Measurements from ENCODE around the gene MED15.

MED15 gene

GRCh38 chr22:20567993-20568417 lies 60.6 kb downstream of the MED15 start:
- DNase-seq = peak in 2 of 56 donors; percentile 4 to 22

GRCh38 chr22:20568502-20569058 lies 61.2 kb downstream of the MED15 start:
- no peak for DNase-seq

GRCh38 chr22:20569059-20570058 lies 61.9 kb downstream of the MED15 start:
- peak in 11 of 56 donors; percentile 19 to 63 (median 33) for DNase-seq

- no peak for DNase-seq
Measured at GRCh38 chr22:20571078-20571503, 63.7 kb downstream of the MED15 start.

- peak in 2 of 56 donors; percentile 10 to 34 for DNase-seq
Measured at GRCh38 chr22:20571531-20572007, 64.2 kb downstream of the MED15 start.

GRCh38 chr22:20572132-20572802 lies 64.9 kb downstream of the MED15 start:
- DNase-seq = no peak

- DNase-seq = no peak
Measured at GRCh38 chr22:20573176-20573832, 65.9 kb downstream of the MED15 start.

- DNase-seq = no peak
Measured at GRCh38 chr22:20573833-20574615, 66.6 kb downstream of the MED15 start.

GRCh38 chr22:20574920-20575353 lies 67.5 kb downstream of the MED15 start:
- no peak for DNase-seq

GRCh38 chr22:20575724-20576444 lies 68.5 kb downstream of the MED15 start:
- DNase-seq = no peak

- DNase-seq = peak in 4 of 56 donors; percentile 15 to 47 (median 28)
Measured at GRCh38 chr22:20576445-20576816, 69.0 kb downstream of the MED15 start.

- DNase-seq = no peak
Measured at GRCh38 chr22:20577045-20577444, 69.6 kb downstream of the MED15 start.

- DNase-seq = no peak
Measured at GRCh38 chr22:20577549-20577975, 70.2 kb downstream of the MED15 start.

GRCh38 chr22:20578192-20578591 lies 70.8 kb downstream of the MED15 start:
- no peak for DNase-seq

- DNase-seq = no peak
Measured at GRCh38 chr22:20578707-20579106, 71.3 kb downstream of the MED15 start.

GRCh38 chr22:20579273-20580120 lies 72.1 kb downstream of the MED15 start:
- DNase-seq = no peak

GRCh38 chr22:20580179-20580578 lies 72.8 kb downstream of the MED15 start:
- no peak for DNase-seq
